ENCODE results near the gene OSBPL7.

Gene OSBPL7

DNA sequence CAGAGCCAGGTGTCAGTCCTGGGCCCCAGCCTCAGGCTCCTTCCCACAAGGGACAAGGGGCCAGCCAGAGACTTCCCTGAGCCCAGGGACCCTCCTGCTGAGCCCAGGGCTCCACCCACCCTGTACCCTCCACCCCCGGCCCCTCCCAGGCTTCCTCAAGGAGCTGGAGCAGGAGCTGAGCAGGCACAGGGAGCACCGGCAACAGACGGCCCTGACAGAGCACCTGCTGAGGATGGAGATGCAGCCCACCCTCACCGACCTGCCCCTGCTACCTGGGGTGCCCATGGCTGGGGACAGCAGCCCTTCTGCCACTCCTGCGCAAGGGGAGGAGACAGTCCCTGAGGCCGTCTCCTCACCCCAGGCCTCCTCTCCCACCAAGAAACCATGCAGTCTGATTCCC, 15.0 kb upstream of the OSBPL7 start:
- Histone ChIP-seq H3K4me3 (ENCODE audit: low read depth, low read length, poor library complexity, severe bottlenecking) (no peak overlapping the region), H3K27me3 (ENCODE audit: insufficient read depth, low read length) (no peaks in the 10 kb centered on the region), H3K79me2 (ENCODE audit: insufficient read depth, low read length) (no peaks in the 10 kb centered on the region), H3K9me3 (ENCODE audit: low read length) (no peaks in the 10 kb centered on the region), H3K36me3 (ENCODE audit: insufficient read depth, low read length) (no peaks in the 10 kb centered on the region), H4K20me1 (ENCODE audit: insufficient read depth, low read length) (no peaks in the 10 kb centered on the region), H3K4me1 (ENCODE audit: insufficient read depth, low read length, severe bottlenecking) (peaks cover 22% of the 10 kb centered on the region), H2AFZ (ENCODE audit: low read length) (no peak overlapping the region), H3K9ac (ENCODE audit: low read length) (no peak overlapping the region), H3K27ac (ENCODE audit: low read depth, low read length, poor library complexity, severe bottlenecking) (no peak overlapping the region), H3F3A (ENCODE audit: insufficient read depth, low read length) (no peaks in the 10 kb centered on the region), H3K4me2 (ENCODE audit: low read length) (no peak overlapping the region), H3K9me2 (ENCODE audit: low read depth, low read length) (no peaks in the 10 kb centered on the region)
- TF ChIP-seq, protein P1, sequence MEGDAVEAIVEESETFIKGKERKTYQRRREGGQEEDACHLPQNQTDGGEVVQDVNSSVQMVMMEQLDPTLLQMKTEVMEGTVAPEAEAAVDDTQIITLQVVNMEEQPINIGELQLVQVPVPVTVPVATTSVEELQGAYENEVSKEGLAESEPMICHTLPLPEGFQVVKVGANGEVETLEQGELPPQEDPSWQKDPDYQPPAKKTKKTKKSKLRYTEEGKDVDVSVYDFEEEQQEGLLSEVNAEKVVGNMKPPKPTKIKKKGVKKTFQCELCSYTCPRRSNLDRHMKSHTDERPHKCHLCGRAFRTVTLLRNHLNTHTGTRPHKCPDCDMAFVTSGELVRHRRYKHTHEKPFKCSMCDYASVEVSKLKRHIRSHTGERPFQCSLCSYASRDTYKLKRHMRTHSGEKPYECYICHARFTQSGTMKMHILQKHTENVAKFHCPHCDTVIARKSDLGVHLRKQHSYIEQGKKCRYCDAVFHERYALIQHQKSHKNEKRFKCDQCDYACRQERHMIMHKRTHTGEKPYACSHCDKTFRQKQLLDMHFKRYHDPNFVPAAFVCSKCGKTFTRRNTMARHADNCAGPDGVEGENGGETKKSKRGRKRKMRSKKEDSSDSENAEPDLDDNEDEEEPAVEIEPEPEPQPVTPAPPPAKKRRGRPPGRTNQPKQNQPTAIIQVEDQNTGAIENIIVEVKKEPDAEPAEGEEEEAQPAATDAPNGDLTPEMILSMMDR (IDR thresholded peaks at IDR 0.05; ENCODE audit: low read length) = no peak
- no peak for TF ChIP-seq EZH2 (IDR thresholded peaks at IDR 0.05; ENCODE audit: borderline replicate concordance, low read length)

DNA sequence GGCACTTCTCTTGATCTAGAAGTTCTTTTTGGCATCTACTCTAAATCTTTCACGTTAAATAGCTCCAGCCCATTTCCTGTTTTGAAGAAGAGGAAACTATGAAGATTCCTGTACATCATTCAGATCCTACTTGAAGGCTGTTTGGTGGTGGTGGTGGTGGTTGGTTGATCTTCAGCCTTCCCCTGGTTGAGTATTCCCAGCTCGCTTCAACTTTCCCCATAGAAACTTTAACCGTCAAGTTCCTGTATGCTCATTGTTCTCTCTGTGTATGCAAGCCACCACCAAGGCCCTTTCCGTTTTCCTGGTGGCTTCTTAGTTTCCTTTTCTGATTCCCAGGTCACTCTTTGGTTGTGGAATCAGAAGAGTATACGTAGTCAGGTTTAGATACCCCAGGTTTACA, 13.2 kb upstream of the OSBPL7 start:
- TF ChIP-seq, protein P1 (IDR thresholded peaks at IDR 0.05; ENCODE audit: low read length) = no peak
- TF ChIP-seq EZH2 (IDR thresholded peaks at IDR 0.05; ENCODE audit: borderline replicate concordance, low read length) = no peak
- Histone ChIP-seq H3K4me1 (ENCODE audit: insufficient read depth, low read length, severe bottlenecking) (peaks cover 21% of the 10 kb centered on the region), H2AFZ (ENCODE audit: low read length) (no peak overlapping the region), H3K36me3 (ENCODE audit: insufficient read depth, low read length) (no peaks in the 10 kb centered on the region), H3F3A (ENCODE audit: insufficient read depth, low read length) (no peaks in the 10 kb centered on the region), H3K79me2 (ENCODE audit: insufficient read depth, low read length) (peaks cover 6% of the 10 kb centered on the region), H3K9ac (ENCODE audit: low read length) (no peak overlapping the region), H4K20me1 (ENCODE audit: insufficient read depth, low read length) (no peaks in the 10 kb centered on the region), H3K4me2 (ENCODE audit: low read length) (no peak overlapping the region), H3K27ac (ENCODE audit: low read depth, low read length, poor library complexity, severe bottlenecking) (no peak overlapping the region), H3K9me3 (ENCODE audit: low read length) (no peaks in the 10 kb centered on the region), H3K9me2 (ENCODE audit: low read depth, low read length) (no peaks in the 10 kb centered on the region), H3K4me3 (ENCODE audit: low read depth, low read length, poor library complexity, severe bottlenecking) (no peak overlapping the region), H3K27me3 (ENCODE audit: insufficient read depth, low read length) (no peaks in the 10 kb centered on the region)

DNA sequence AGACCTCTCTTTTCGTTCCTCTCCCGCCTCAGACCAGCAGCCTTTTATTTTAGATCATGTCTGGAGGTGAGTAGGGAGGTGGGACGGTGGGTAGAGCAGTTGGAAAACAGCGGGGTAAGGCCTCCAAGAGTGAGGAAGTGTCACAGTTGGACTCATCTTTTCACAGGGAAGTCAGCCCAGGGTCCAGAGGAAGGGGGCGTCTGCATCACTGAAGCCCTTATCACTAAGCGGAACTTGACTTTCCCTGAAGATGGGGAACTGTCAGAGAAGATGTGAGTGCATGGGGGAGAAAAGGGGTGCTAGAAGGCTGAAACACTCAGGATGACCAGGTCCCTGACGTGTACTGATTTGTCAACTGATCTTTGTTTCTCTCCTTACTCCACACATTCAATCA, 10.3 kb upstream of the OSBPL7 start:
- H2AFZ ChIP-seq (ENCODE audit: low read length) = 0 out of 2 replicates have a peak overlapping the region, but pooled peaks have one; percentile 52
- no peaks in the 10 kb centered on the region for H3K9me2 ChIP-seq (ENCODE audit: low read depth, low read length)
- H3K4me2 ChIP-seq (ENCODE audit: low read length) = peak overlapping the region; percentile 92
- H3K36me3 ChIP-seq (ENCODE audit: insufficient read depth, low read length) = peaks cover 15% of the 10 kb centered on the region
- peak overlapping the region; percentile 93 for H3K4me3 ChIP-seq (ENCODE audit: low read depth, low read length, poor library complexity, severe bottlenecking)
- no peaks in the 10 kb centered on the region for H3K27me3 ChIP-seq (ENCODE audit: insufficient read depth, low read length)
- peak overlapping the region; percentile 73 for H3K9ac ChIP-seq (ENCODE audit: low read length)
- peaks cover 6% of the 10 kb centered on the region for H3K79me2 ChIP-seq (ENCODE audit: insufficient read depth, low read length)
- TF ChIP-seq EZH2 (IDR thresholded peaks at IDR 0.05; ENCODE audit: borderline replicate concordance, low read length) = no peak
- TF ChIP-seq, protein P1 (IDR thresholded peaks at IDR 0.05; ENCODE audit: low read length) = no peak
- H4K20me1 ChIP-seq (ENCODE audit: insufficient read depth, low read length) = no peaks in the 10 kb centered on the region
- H3K9me3 ChIP-seq (ENCODE audit: low read length) = no peaks in the 10 kb centered on the region
- no peaks in the 10 kb centered on the region for H3F3A ChIP-seq (ENCODE audit: insufficient read depth, low read length)
- peaks cover 22% of the 10 kb centered on the region for H3K4me1 ChIP-seq (ENCODE audit: insufficient read depth, low read length, severe bottlenecking)
- no peak overlapping the region for H3K27ac ChIP-seq (ENCODE audit: low read depth, low read length, poor library complexity, severe bottlenecking)

Data from OCI-LY1 (cell line).